Naive thymus-derived CD8-positive, alpha-beta T cell (primary cell): ENCODE data around the gene MSH5. TPM values are rescaled to one million over a fixed set of nuclear protein-coding genes. Genes with fewer than 3 reads are reported as not detected.

ENCODE experiments used
- ATAC-seq, 2 donors: fragments of 150-1000 bp; cut with Tn5 transposase in 1 of 2; sonication (Bioruptor Pico), chemical (Tn5 transposase) in 1 of 2; 1 replicate in 1 of 2; 2 replicates in 1 of 2; pipeline ENCODE4 v1.10.0; 2021; ENCODE audit warnings: mild to moderate bottlenecking in 2 of 2, moderate library complexity in 2 of 2
- POLR2A ChIA-PET: fragments of 350-600 bp; sonication (Branson Sonifier 250); formaldehyde crosslinking; loops from one replicate; lab custom pipeline; 2021; ENCODE audit warnings: antibody characterized with exemption; lab: Charles Lee
- DNase-seq, 10 donors: peaks; one replicate each; pipeline versions ENCODE4 v3.0.0 to v3.0.0-alpha.2; 2020 to 2022
- H3K27ac Mint-ChIP-seq, 10 donors: one replicate each; pipeline ENCODE4 v1.8.0; 2020 to 2022; ENCODE audit warnings: mild to moderate bottlenecking in 10 of 10, mixed read lengths in 10 of 10, moderate library complexity in 4 of 10, inconsistent platforms in 1 of 10
- H3K27me3 Mint-ChIP-seq, 5 donors: one replicate each; pipeline ENCODE4 v1.8.0; 2021 to 2022; ENCODE audit warnings: mixed read lengths in 5 of 5
- H3K36me3 Mint-ChIP-seq, 3 donors: one replicate each; pipeline ENCODE4 v1.8.0; 2020 to 2022; ENCODE audit warnings: mixed read lengths in 3 of 3, mild to moderate bottlenecking in 2 of 3, inconsistent platforms in 1 of 3
- H3K4me1 Mint-ChIP-seq, 4 donors: one replicate each; pipeline ENCODE4 v1.8.0; 2021 to 2022; ENCODE audit warnings: mixed read lengths in 4 of 4
- H3K4me3 Mint-ChIP-seq, 10 donors: one replicate each; pipeline ENCODE4 v1.8.0; 2020 to 2022; ENCODE audit warnings: mild to moderate bottlenecking in 10 of 10, mixed read lengths in 10 of 10, moderate library complexity in 6 of 10, inconsistent platforms in 1 of 10
- H3K9me3 Mint-ChIP-seq, 9 donors: one replicate each; pipeline ENCODE4 v1.8.0; 2020 to 2022; ENCODE audit warnings: mixed read lengths in 9 of 9, mild to moderate bottlenecking in 3 of 9, inconsistent platforms in 1 of 9, moderate library complexity in 1 of 9
- polyA plus RNA-seq, 3 donors: library from polyadenylated mRNA; unstranded; fragments of 300-500 nt; fragmentation: Illumina TruSeq; gene quantifications; one replicate each; pipeline ENCODE4 v1.2.3, GENCODE V29; 2021
- total RNA-seq, 8 experiments: library from RNA in 2 of 8; stranded (reverse) in 2 of 8; gene quantifications; one replicate each; pipeline ENCODE4 v1.2.3 and lab custom pipeline; 2021 to 2026

MSH5 gene
- total RNA-seq (1 to 10 TPM; 7.2 to 8.3 TPM), polyA plus RNA-seq (1 to 10 TPM in 2 of 3 donors, under 1 TPM in 1; 0.61 to 1.1 (median 1.1) TPM), total RNA-seq (lab: John Stamatoyannopoulos, UW) (0.15 to 2.4 (median 0.97) reads per million in 6 experiments)

DNA sequence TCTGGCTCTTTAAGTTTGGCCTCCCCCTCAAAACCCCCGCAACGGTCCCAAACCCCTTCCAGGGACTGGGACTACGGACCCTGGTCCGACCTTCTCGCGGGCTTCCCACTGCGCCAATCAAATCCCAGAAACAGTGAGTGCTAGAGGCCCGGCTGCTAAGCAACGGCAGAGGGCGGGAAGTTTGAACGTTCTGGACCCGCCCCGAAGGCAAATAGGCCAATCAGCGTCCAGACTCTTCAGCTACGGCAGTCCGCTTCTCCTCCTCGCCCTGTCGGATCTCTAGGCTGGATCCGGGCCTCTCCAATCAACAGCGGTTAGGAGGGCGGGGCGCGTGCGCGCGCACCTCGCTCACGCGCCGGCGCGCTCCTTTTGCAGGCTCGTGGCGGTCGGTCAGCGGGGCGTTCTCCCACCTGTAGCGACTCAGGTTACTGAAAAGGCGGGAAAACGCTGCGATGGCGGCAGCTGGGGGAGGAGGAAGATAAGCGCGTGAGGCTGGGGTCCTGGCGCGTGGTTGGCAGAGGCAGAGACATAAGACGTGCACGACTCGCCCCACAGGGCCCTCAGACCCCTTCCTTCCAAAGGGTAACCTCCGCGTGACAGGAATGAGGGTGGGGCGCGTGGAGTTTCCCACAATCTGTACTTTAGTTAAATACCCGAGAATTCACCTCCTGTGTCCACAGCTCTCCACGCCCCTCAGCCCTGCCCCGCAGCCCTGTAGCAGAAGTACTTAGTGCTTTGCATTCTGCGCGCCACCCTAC lies at the start of gene MSH5:
Gene MSH5 (plus strand): TSS at position 367 of the 758 bp plus-strand sequence. CDS start 462 bp downstream, outside the sequence.
- Mint-ChIP-seq H3K9me3 (no peaks in the 10 kb centered on the region), H3K4me3 (peak within 1 kb of the TSS; percentile 92 to 99 (median 98)), H3K4me1 (peaks cover 49 to 62% (median 58%) of the 10 kb centered on the region in 4 donors), H3K27me3 (no peaks in the 10 kb centered on the region), H3K36me3 (peaks cover 0 to 2% (median 0%) of the 10 kb centered on the region in 3 donors), H3K27ac (peak within 1 kb of the TSS; percentile 71 to 97 (median 91))
- POLR2A ChIA-PET: interaction anchor here (0.6 to 3.9 kb wide), 12 partner anchors 11 to 106 kb away, joined by 3 to 24 read pairs (median 4); partner anchors contain the start of genes ABHD16A, BAG6, DDAH2 and LSM2
- DNase-seq: peak; percentile 86 to 97 (median 93)
- peak; percentile 91 to 94 for ATAC-seq

DNA sequence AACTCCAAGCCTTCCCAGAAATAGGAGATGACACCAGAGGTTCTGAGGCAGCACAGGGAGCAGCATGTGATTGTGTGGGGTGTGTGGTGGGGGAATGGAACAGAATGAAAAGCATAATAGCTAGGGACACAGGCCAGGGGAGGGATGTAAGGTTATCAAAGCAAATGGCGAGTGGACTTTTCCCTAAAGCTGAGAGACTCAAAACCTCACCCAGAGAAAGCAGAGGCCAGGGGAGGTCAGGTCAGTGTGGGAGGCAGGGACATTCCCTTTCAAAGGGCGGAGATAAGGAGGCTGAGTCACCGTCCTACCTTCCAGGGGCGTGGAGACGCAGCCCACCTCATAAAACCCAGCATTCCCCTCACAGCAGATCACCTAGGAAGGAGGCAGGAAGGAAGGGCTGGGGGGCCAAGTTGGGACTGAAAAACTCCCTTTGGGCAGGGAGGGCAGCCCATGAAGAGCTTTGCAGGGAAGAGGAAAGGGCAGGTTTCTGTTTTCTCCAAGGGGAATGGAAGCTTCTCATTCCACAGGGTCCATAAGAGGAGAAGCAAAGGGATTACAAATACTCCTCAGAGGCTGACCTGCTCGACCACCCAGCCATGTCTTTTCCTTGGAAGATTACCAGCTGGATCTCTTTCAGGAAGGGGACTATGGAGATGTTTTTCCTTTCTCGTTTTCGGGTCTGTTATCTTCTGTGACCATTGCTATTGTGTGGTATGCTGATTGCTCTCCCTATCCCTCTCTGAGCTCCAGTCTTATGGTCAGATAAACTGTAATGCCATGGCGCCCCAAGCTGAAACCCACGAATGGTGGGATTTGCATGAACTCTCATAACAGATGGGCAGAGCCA lies 49.4 kb upstream of the MSH5 start:
- H3K4me3 Mint-ChIP-seq: no peak overlapping the region
- ATAC-seq: no peak
- POLR2A ChIA-PET: interaction anchor here (0.5 kb wide), 1 partner anchor 219 kb away, joined by 3 read pairs; no protein-coding TSS in a partner anchor
- peaks cover 0 to 85% (median 6%) of the 10 kb centered on the region in 3 donors for H3K36me3 Mint-ChIP-seq
- H3K27me3 Mint-ChIP-seq: no peaks in the 10 kb centered on the region
- H3K4me1 Mint-ChIP-seq: peaks cover 0 to 8% (median 4%) of the 10 kb centered on the region in 4 donors
- peak overlapping the region in 6 of 10 donors; percentile 24 to 84 (median 56) for H3K27ac Mint-ChIP-seq
- no peaks in the 10 kb centered on the region for H3K9me3 Mint-ChIP-seq
- no peak for DNase-seq

DNA sequence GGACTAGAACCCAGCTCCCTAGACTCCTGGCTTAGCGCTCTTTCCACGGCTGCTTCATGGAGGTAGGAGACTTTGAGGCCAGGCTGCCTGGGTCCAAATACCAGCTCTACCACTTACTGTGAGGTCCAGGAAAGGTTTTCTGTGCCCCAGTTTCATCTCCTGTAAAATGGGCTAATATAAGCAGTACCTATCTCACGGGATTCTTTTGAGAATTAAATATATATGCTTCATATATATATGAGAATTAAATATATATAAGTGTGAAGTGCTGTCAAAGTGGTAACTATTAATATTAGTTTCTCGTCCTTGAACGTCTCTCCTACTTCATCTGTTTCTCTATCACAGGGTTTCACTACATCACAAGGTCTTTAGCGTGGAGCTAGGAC lies 48.7 kb upstream of the MSH5 start:
- POLR2A ChIA-PET: interaction anchor here (0.5 kb wide), 1 partner anchor 219 kb away, joined by 3 read pairs; no protein-coding TSS in a partner anchor
- DNase-seq (no peak), ATAC-seq (no peak)
- Mint-ChIP-seq H3K4me3 (no peak overlapping the region), H3K27ac (peak overlapping the region in 3 of 10 donors; percentile 53 to 84 (median 77)), H3K4me1 (peaks cover 0 to 8% (median 5%) of the 10 kb centered on the region in 4 donors), H3K9me3 (no peaks in the 10 kb centered on the region), H3K36me3 (peaks cover 0 to 85% (median 4%) of the 10 kb centered on the region in 3 donors), H3K27me3 (no peaks in the 10 kb centered on the region)

DNA sequence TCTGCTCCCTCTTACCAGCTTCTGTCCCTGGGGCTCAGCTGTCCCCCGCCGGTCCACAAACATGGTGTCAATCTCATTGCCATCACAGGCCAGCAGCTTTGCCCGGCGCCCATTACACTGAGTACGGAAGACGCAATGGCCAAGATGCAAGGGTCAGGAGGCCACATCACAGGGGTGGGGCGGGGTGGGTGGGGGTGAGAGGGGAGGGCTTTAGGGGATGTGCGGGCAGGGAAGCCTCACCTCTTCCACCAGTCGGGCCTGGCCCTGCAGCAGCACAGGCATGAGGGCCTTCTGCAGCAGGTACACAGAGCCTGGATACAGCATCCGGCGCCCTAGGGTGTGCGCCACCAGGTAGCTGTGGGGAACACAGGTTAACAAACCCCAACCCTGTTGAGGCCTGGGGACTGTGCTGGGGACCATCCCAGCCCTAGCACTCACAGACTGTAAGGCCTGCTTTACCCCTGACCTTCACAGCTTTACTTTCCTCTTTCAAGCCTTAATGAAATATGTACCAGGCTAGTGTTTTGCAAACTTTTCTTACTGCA lies 48.2 kb upstream of the MSH5 start:
- POLR2A ChIA-PET: interaction anchor here (1.0 kb wide), 1 partner anchor 9 kb away, joined by 3 read pairs; no protein-coding TSS in a partner anchor
- H3K27me3 Mint-ChIP-seq: no peaks in the 10 kb centered on the region

DNA sequence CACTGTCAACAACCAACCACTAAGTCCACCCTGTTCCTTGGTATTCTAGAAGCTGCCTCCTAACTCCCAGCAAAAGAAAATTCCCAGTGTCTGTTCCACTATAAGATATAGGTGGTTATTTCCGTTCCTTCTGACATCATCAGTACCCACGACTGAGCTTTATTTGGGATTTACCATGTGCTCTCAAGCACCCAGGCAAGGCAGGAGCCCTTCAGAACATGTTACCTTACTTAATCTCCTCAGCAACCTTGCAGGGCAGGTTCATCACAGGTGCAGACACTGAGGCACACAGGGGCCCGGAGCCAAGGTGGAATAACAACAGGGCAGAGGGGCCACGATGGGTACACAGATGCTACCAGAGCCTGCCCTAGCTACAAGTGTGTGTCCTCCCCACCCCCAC lies 47.5 kb upstream of the MSH5 start:
- no peak for ATAC-seq
- POLR2A ChIA-PET: interaction anchor here (0.5 to 1.0 kb wide), 4 partner anchors 8 to 991 kb away, joined by 3 to 7 read pairs (median 4); partner anchors contain the start of gene ABHD16A
- H3K4me3 Mint-ChIP-seq: no peak overlapping the region
- H3K27me3 Mint-ChIP-seq: no peaks in the 10 kb centered on the region
- peaks cover 2 to 8% (median 6%) of the 10 kb centered on the region in 4 donors for H3K4me1 Mint-ChIP-seq
- H3K9me3 Mint-ChIP-seq: no peaks in the 10 kb centered on the region
- no peak for DNase-seq
- H3K27ac Mint-ChIP-seq: peak overlapping the region in 1 of 10 donors; percentile 21
- H3K36me3 Mint-ChIP-seq: peaks cover 0 to 86% (median 4%) of the 10 kb centered on the region in 3 donors

More for the DNA sequence above, 48.2 kb upstream of the MSH5 start:
- Mint-ChIP-seq H3K4me1 (peaks cover 0 to 6% (median 4%) of the 10 kb centered on the region in 4 donors), H3K27ac (peak overlapping the region in 2 of 10 donors; percentile 53 to 77), H3K36me3 (peaks cover 0 to 85% (median 4%) of the 10 kb centered on the region in 3 donors), H3K9me3 (no peaks in the 10 kb centered on the region), H3K4me3 (no peak overlapping the region)
- ATAC-seq (no peak), DNase-seq (no peak)

DNA sequence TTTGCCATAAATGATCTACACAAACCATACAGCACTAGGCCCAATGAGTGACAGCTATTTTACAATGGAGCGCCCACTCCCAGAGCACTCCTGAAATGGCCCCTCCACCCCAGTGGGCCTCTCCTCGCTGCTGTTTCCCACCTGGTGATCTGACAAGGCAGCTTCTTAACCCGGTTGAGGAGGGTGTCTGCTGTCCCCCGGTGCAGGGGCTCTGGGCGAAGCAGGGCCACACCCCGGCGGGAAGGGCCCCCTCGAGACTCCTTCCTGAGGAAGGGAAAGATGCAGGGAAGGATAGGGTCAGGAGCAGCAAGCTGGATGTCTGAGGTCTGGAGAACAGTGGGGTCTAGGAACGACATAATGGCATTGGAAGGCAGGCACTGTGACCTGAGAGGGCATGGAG lies 46.9 kb upstream of the MSH5 start:
- DNase-seq (no peak), ATAC-seq (no peak)
- Mint-ChIP-seq H3K36me3 (peaks cover 0 to 86% (median under 1%) of the 10 kb centered on the region in 3 donors), H3K9me3 (no peaks in the 10 kb centered on the region), H3K4me3 (no peak overlapping the region), H3K27me3 (no peaks in the 10 kb centered on the region), H3K4me1 (peaks cover 7 to 14% (median 10%) of the 10 kb centered on the region in 4 donors), H3K27ac (peak overlapping the region in 1 of 10 donors; percentile 17)
- POLR2A ChIA-PET: interaction anchor here (0.5 to 0.9 kb wide), 3 partner anchors 11 to 991 kb away, joined by 3 to 7 read pairs (median 4); partner anchors contain the start of gene ABHD16A

DNA sequence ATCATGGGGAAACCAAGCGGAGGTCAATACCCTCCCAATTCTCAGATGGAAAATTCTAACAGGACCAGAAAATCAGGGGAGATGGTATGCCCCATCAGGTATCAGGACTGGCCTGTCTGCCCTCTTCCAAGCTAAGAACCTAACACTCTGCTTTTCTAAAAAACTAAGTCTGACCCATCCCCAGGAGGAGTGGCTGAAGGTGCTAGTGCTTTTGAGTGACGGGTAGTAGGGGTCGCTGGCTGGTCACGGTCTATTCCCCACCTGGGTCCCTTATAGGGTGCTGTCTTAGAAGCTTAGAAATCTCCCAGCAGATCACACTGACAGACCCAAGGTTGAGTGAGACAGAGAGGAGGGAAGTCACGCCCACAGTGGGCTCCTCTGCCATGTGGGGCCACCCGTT lies 46.3 kb upstream of the MSH5 start:
- Mint-ChIP-seq H3K27ac (no peak overlapping the region), H3K9me3 (no peaks in the 10 kb centered on the region), H3K36me3 (peaks cover 0 to 87% (median 0%) of the 10 kb centered on the region in 3 donors), H3K27me3 (no peaks in the 10 kb centered on the region), H3K4me1 (peaks cover 9 to 16% (median 11%) of the 10 kb centered on the region in 4 donors), H3K4me3 (no peak overlapping the region)
- POLR2A ChIA-PET: interaction anchor here (0.5 to 0.7 kb wide), 3 partner anchors 20 to 112 kb away, joined by 3 to 7 read pairs (median 3); no protein-coding TSS in a partner anchor
- ATAC-seq (no peak), DNase-seq (no peak)

DNA sequence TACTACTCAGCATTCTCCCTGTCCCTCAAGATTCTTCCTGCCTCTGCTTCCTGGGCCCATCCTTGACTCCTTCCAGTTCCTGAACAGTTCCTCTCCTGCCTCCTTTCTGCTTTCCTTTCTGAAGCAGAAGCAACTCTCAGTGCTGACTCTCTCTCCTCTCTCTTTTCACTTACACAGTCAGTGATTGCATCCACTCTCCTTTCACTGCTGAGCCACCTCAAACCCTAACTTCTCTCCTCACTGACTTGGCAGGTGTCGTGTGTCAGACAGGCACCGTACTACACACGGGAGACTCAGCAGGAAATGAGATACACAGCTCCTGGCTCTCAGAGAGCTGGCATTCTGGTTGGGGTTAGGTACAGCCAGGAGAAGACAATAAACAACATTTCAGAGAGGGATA lies 42.2 kb upstream of the MSH5 start:
- H3K27ac Mint-ChIP-seq: peak overlapping the region in 9 of 10 donors; percentile 7 to 59 (median 40)
- POLR2A ChIA-PET: interaction anchor here (0.7 kb wide), 1 partner anchor 164 kb away, joined by 3 read pairs; no protein-coding TSS in a partner anchor
- H3K4me3 Mint-ChIP-seq: no peak overlapping the region
- no peaks in the 10 kb centered on the region for H3K27me3 Mint-ChIP-seq
- ATAC-seq (no peak), DNase-seq (no peak)
- no peaks in the 10 kb centered on the region for H3K9me3 Mint-ChIP-seq
- peaks cover 20 to 44% (median 31%) of the 10 kb centered on the region in 4 donors for H3K4me1 Mint-ChIP-seq
- peaks cover 0 to 78% (median 3%) of the 10 kb centered on the region in 3 donors for H3K36me3 Mint-ChIP-seq

DNA sequence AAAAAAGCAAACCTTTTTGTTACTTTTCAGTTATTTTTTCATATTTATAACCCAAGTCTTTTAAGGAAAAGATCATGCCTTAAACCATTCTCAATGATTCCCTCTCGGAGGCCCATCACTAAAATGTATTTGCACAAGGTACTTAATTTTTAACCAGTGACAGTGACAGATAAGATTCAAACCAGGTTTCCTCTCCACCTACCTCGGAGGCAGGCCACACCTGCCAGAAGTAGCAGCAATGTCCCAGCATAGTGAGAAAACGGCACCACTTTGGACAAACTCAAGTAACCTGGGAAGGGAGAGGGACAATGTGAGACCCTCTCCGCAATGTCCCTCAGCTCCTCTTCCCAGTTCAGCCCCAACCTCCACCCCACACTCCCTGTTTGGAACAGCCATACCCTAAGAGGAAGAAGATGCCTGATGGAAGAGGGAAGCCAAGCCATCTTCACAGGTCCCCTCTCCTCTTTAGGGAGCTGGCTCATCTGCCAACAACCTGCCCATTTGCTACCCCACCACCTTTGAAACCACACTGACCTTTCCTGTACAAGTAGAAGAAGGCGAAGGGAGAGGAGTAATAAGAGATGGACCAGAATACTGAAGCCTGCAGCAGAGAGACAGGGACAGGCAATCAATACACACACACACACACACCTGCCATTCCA lies 38.9 kb upstream of the MSH5 start:
- POLR2A ChIA-PET: interaction anchor here (0.8 kb wide), 1 partner anchor 9 kb away, joined by 3 read pairs; no protein-coding TSS in a partner anchor
- Mint-ChIP-seq H3K4me1 (peaks cover 24 to 50% (median 40%) of the 10 kb centered on the region in 4 donors), H3K9me3 (no peaks in the 10 kb centered on the region), H3K4me3 (peak overlapping the region; percentile 28 to 100 (median 97)), H3K27ac (peak overlapping the region in 7 of 10 donors; percentile 10 to 99 (median 70)), H3K36me3 (peaks cover 0 to 48% (median 3%) of the 10 kb centered on the region in 3 donors), H3K27me3 (no peaks in the 10 kb centered on the region)
- no peak for ATAC-seq
- no peak for DNase-seq

DNA sequence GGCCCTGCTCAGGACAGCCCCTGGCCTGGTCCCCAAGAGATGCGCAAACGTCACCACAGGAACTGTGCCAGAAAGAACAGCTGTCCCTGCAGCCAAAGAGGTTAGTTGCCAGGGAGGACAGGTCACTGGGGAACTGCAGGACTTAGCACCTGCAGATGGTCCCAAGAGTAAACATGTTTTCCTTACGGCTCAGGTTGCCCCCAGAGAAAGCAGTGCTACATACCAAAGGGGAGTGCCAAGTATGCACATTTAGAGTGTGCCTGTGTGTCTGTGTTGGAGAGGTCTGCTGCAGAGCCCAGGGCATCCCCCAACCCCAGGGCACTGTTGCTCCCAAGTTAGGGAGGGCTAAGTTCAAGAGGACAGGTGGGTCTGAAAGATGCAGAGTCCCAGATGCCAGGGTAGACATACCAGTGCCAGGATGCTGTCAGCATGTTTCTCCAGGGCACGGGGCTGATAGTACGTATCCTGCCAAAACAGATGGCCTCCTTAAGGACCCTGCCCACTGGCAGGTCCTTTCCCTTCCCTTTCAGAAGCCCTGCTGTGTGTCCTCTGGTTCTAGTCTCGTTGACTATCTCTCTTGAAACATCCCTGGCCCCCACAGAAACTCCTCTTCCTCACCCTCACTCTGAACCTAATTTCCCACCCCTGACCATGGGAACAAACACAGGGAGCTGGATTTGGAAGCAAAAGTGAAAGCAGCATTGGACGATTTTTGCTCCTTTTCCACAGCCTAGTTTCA lies 38.0 kb upstream of the MSH5 start:
- H3K4me3 Mint-ChIP-seq: peak overlapping the region; percentile 95 to 100 (median 98)
- no peaks in the 10 kb centered on the region for H3K9me3 Mint-ChIP-seq
- no peak for DNase-seq
- no peak for ATAC-seq
- H3K4me1 Mint-ChIP-seq: peaks cover 24 to 50% (median 40%) of the 10 kb centered on the region in 4 donors
- H3K36me3 Mint-ChIP-seq: peaks cover 0 to 38% (median 3%) of the 10 kb centered on the region in 3 donors
- H3K27me3 Mint-ChIP-seq: no peaks in the 10 kb centered on the region
- H3K27ac Mint-ChIP-seq: peak overlapping the region; percentile 91 to 99 (median 96)
- POLR2A ChIA-PET: interaction anchor here (1.2 to 2.4 kb wide), 8 partner anchors 28 to 270 kb away, joined by 3 to 22 read pairs (median 10); partner anchors contain the start of genes BAG6, CSNK2B, DDAH2 and DXO
